GM21529 (cell line): ENCODE measurements around the gene PBX1.
"Not testable (repeated sequence)": the region's sequence is repeated elsewhere in the genome, so short reads cannot be mapped to it uniquely, and the experiment has no call there.

Experiments
- ATAC-seq: cut with Tn5 transposase; IDR thresholded peaks from one replicate; pipeline ENCODE4 v1.9.1; 2021; ENCODE audit not compliant: unreplicated experiment

Gene PBX1

GRCh38 chr1:164558461-164559341 is at the start of gene PBX1:
Gene PBX1, plus strand, starts transcription at chr1:164559184.
- ATAC-seq, result peak; percentile 100

- ATAC-seq, result no peak
Measured at GRCh38 chr1:164510435-164510834, 48.5 kb upstream of the PBX1 start.

- no peak for ATAC-seq
Measured at GRCh38 chr1:164511001-164511705, 47.8 kb upstream of the PBX1 start.

GRCh38 chr1:164515231-164515630 is 43.8 kb upstream of the PBX1 start:
- ATAC-seq, result no peak

- ATAC-seq, result no peak
Measured at GRCh38 chr1:164515711-164516331, 43.2 kb upstream of the PBX1 start.

- no peak for ATAC-seq
Measured at GRCh38 chr1:164516591-164516990, 42.4 kb upstream of the PBX1 start.

GRCh38 chr1:164518692-164519332 is 40.2 kb upstream of the PBX1 start:
- no peak for ATAC-seq

- no peak for ATAC-seq
Measured at GRCh38 chr1:164519426-164519825, 39.6 kb upstream of the PBX1 start.

- ATAC-seq, result no peak
Measured at GRCh38 chr1:164524810-164525209, 34.2 kb upstream of the PBX1 start.

GRCh38 chr1:164534863-164535610 is 23.9 kb upstream of the PBX1 start:
- no peak for ATAC-seq

- ATAC-seq, result not testable (repeated sequence)
Measured at GRCh38 chr1:164552463-164552988, 6.5 kb upstream of the PBX1 start.

GRCh38 chr1:164557270-164557669 is 1.7 kb upstream of the PBX1 start:
- ATAC-seq, result no peak

- no peak for ATAC-seq
Measured at GRCh38 chr1:164559342-164560051, 513 bp downstream of the PBX1 start.

GRCh38 chr1:164560121-164560541 is 1.1 kb downstream of the PBX1 start:
- no peak for ATAC-seq

GRCh38 chr1:164560556-164560955 is 1.6 kb downstream of the PBX1 start:
- ATAC-seq, result no peak

GRCh38 chr1:164561007-164561406 is 2.0 kb downstream of the PBX1 start:
- no peak for ATAC-seq

GRCh38 chr1:164561472-164561871 is 2.5 kb downstream of the PBX1 start:
- no peak for ATAC-seq

- ATAC-seq, result no peak
Measured at GRCh38 chr1:164562061-164562460, 3.1 kb downstream of the PBX1 start.

GRCh38 chr1:164562511-164562910 is 3.5 kb downstream of the PBX1 start:
- no peak for ATAC-seq
